Measurements from ENCODE around the gene RPL26. TPM values are rescaled to one million over a fixed set of nuclear protein-coding genes. Genes with fewer than 3 reads are reported as not detected.

The RPL26 gene
- total and polyA plus RNA-seq, 2 donors (not counting 3 experiments of a cell fraction or from before 2014, with no cell fraction given) = 1,805 to 2,229 TPM

DNA sequence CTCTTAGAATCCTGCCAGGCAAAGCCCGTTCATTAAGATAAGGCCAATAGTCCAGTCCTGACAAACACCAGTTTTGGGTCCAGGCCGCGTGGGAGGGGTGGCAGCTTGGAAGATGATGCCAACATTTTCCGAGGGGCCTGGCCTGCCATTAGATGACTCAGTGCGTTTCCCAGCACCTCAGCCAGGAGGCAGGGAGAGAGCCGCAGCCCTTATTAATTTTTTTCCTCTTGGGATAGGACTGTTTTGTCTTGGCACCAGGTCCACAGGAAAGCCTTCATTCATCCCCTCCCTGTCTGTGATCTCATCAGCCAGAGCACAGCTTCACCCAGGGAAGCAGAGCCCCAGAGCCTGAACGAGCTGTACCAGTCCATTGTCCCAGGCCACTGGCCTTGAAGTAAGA is 48.0 kb upstream of the RPL26 start:
- dilution Hi-C loops (cut with MboI; ENCODE audit: extremely low pct_ligation_motif_present, low sequenced_read_pairs) = no loop called here
- ChIA-PET CTCF (interaction anchor here (1.5 to 1.8 kb wide), 2 partner anchors 21 to 315 kb away, joined by 5 to 10 read pairs; no protein-coding TSS in a partner anchor), POLR2A (no interaction called here)
- FAIRE-seq (peak; percentile 50), DNase-seq (ENCODE audit: low read depth, low spot score) (peak; percentile 70)
- Histone ChIP-seq H3K79me2 (ENCODE audit: control insufficient read depth, insufficient read depth, low read length) (no peaks in the 10 kb centered on the region), H3K9me3 (replicated peaks; ENCODE audit: control insufficient read depth, insufficient read depth, low read length) (no peaks in the 10 kb centered on the region), H3K4me1 (ENCODE audit: control insufficient read depth, extremely low read depth, insufficient read depth, low read length) (peaks cover 4% of the 10 kb centered on the region), H3K27me3 (ENCODE audit: control insufficient read depth in 2 of 2, insufficient read depth in 2 of 2, low read length in 2 of 2) (no peaks in the 10 kb centered on the region), H4K20me1 (replicated peaks; ENCODE audit: control insufficient read depth, extremely low read depth, insufficient read depth, low read length) (no peaks in the 10 kb centered on the region), H3K36me3 (ENCODE audit: control insufficient read depth in 2 of 2, extremely low read depth in 1 of 2, insufficient read depth in 2 of 2, low read length in 2 of 2) (no peaks in the 10 kb centered on the region), H3K27ac (ENCODE audit: insufficient read depth, low read depth, low read length) (no peak overlapping the region), H3K9me1 (replicated peaks; ENCODE audit: control insufficient read depth, extremely low read depth, insufficient read depth, low read length) (no peaks in the 10 kb centered on the region), H3K4me3 (replicated peaks in 1 of 3; ENCODE audit: insufficient read depth in 1 of 3, low read depth in 1 of 3, low read length in 3 of 3) (no peak overlapping the region), H3K9ac (replicated peaks; ENCODE audit: extremely low read depth, insufficient read depth, low read length) (no peak overlapping the region), H2AFZ (ENCODE audit: low read depth, low read length) (peak overlapping the region; percentile 46), H3K4me2 (ENCODE audit: insufficient read depth, low read length) (no peak overlapping the region)
- no TSS peak for BruUV-seq (replicated peaks)
- intact Hi-C loops (cut with micrococcal nuclease) = loop anchor here (10.0 kb wide), 1 partner anchor 204 kb away; the partner anchor contains the start of gene MYH10
- TF ChIP-seq FOS (IDR thresholded peaks at IDR 0.05; ENCODE audit: borderline replicate concordance, insufficient read depth, low read length) (no peak), GATA2 (IDR thresholded peaks at IDR 0.05; ENCODE audit: insufficient read depth, insufficient read length, low read depth, low read length) (no peak)
- TF ChIP-seq, protein P1, sequence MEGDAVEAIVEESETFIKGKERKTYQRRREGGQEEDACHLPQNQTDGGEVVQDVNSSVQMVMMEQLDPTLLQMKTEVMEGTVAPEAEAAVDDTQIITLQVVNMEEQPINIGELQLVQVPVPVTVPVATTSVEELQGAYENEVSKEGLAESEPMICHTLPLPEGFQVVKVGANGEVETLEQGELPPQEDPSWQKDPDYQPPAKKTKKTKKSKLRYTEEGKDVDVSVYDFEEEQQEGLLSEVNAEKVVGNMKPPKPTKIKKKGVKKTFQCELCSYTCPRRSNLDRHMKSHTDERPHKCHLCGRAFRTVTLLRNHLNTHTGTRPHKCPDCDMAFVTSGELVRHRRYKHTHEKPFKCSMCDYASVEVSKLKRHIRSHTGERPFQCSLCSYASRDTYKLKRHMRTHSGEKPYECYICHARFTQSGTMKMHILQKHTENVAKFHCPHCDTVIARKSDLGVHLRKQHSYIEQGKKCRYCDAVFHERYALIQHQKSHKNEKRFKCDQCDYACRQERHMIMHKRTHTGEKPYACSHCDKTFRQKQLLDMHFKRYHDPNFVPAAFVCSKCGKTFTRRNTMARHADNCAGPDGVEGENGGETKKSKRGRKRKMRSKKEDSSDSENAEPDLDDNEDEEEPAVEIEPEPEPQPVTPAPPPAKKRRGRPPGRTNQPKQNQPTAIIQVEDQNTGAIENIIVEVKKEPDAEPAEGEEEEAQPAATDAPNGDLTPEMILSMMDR (IDR thresholded peaks at IDR 0.05; ENCODE audit: extremely low read depth in 1 of 2, insufficient read depth in 1 of 2, low read depth in 1 of 2, low read length in 2 of 2) = no peak

DNA sequence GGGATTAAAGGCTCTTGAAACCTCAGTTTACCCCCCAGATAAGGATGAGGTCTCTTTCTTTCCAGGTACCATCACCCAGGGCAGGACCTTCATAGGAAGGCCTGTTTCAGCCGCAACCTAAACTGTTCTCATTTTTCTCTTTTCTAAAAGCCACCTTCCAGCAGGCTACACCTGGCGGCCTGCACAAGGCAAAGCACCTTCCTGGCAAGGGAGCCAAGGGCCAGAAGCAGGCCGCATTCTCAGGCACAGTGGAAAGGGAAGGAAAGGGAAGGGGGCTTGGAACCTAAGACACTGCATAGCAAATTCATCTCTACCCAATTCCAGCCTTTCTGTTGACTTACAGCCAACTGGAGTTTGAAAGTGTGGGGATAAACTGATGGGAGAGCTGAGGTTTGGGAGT is 43.8 kb upstream of the RPL26 start:
- Histone ChIP-seq H3K27ac (ENCODE audit: insufficient read depth, low read depth, low read length) (no peak overlapping the region), H3K9me3 (replicated peaks; ENCODE audit: control insufficient read depth, insufficient read depth, low read length) (no peaks in the 10 kb centered on the region), H3K36me3 (ENCODE audit: control insufficient read depth in 2 of 2, extremely low read depth in 1 of 2, insufficient read depth in 2 of 2, low read length in 2 of 2) (no peaks in the 10 kb centered on the region), H3K27me3 (ENCODE audit: control insufficient read depth in 2 of 2, insufficient read depth in 2 of 2, low read length in 2 of 2) (no peaks in the 10 kb centered on the region), H3K4me3 (replicated peaks in 1 of 3; ENCODE audit: insufficient read depth in 1 of 3, low read depth in 1 of 3, low read length in 3 of 3) (no peak overlapping the region), H3K79me2 (ENCODE audit: control insufficient read depth, insufficient read depth, low read length) (no peaks in the 10 kb centered on the region), H3K4me2 (ENCODE audit: insufficient read depth, low read length) (no peak overlapping the region), H4K20me1 (replicated peaks; ENCODE audit: control insufficient read depth, extremely low read depth, insufficient read depth, low read length) (no peaks in the 10 kb centered on the region), H3K9ac (replicated peaks; ENCODE audit: extremely low read depth, insufficient read depth, low read length) (no peak overlapping the region), H3K9me1 (replicated peaks; ENCODE audit: control insufficient read depth, extremely low read depth, insufficient read depth, low read length) (no peaks in the 10 kb centered on the region), H2AFZ (ENCODE audit: low read depth, low read length) (no peak overlapping the region), H3K4me1 (ENCODE audit: control insufficient read depth, extremely low read depth, insufficient read depth, low read length) (no peaks in the 10 kb centered on the region)
- DNase-seq (ENCODE audit: low read depth, low spot score) (no peak), FAIRE-seq (no peak)
- intact Hi-C loops (cut with micrococcal nuclease) = no loop called here
- no TSS peak for BruUV-seq (replicated peaks)
- ChIA-PET POLR2A (no interaction called here), CTCF (interaction anchor here (1.2 to 1.9 kb wide), 2 partner anchors 17 to 359 kb away, joined by 3 to 6 read pairs; no protein-coding TSS in a partner anchor)
- dilution Hi-C loops (cut with MboI; ENCODE audit: extremely low pct_ligation_motif_present, low sequenced_read_pairs) = no loop called here
- TF ChIP-seq EZH2 (IDR thresholded peaks at IDR 0.05; ENCODE audit: borderline replicate concordance, low read depth, low read length, severe bottlenecking) (no peak), MYC (IDR thresholded peaks at IDR 0.05; ENCODE audit: low read depth, low read length) (no peak), POLR2AphosphoS5 (IDR thresholded peaks at IDR 0.05; ENCODE audit: insufficient read depth, low read depth, low read length) (no peak), GATA2 (IDR thresholded peaks at IDR 0.05; ENCODE audit: insufficient read depth, insufficient read length, low read depth, low read length) (no peak), POLR2A (IDR thresholded peaks at IDR 0.05; ENCODE audit: low read depth, low read length) (no peak), JUN (IDR thresholded peaks at IDR 0.05; ENCODE audit: borderline replicate concordance, insufficient read depth, insufficient read length, low read depth) (no peak)
- TF ChIP-seq, protein P2, sequence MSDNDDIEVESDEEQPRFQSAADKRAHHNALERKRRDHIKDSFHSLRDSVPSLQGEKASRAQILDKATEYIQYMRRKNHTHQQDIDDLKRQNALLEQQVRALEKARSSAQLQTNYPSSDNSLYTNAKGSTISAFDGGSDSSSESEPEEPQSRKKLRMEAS (IDR thresholded peaks at IDR 0.05; ENCODE audit: insufficient read depth, insufficient read length) = no peak
- TF ChIP-seq, protein P1 (IDR thresholded peaks at IDR 0.05; ENCODE audit: extremely low read depth in 1 of 2, insufficient read depth in 1 of 2, low read depth in 1 of 2, low read length in 2 of 2) = no peak

Data from endothelial cell of umbilical vein (primary cell).